IPS-NIHi11 (cell line): Measurements from ENCODE around the gene FXYD5.
"Not testable (repeated sequence)": the region's sequence is repeated elsewhere in the genome, so short reads cannot be mapped to it uniquely, and the experiment has no call there.

Source experiments
- DNase-seq: peaks from one replicate; pipeline ENCODE4 v3.0.0; 2012; ENCODE audit warnings: mixed read lengths, low spot score

The FXYD5 gene

DNA sequence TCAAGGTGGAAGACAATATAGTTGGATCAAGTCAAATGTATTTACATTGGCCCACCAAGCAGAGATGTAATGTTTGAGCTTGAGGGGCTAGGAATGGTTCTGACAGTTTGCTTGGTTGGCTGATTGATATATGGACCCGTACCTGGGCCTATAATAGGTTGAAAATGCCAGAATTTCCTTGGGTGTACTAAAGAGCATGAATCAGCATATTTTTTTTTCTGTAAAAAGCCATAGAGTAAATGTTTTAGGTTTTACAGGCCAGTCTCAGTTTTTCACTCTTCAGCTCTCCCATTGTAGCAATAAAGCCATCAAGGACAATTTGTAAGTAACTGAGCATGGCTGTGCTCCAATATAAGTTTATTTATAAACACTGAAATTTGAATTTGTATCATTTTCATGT lies 26.9 kb downstream of the FXYD5 start:
- DNase-seq: no peak

DNA sequence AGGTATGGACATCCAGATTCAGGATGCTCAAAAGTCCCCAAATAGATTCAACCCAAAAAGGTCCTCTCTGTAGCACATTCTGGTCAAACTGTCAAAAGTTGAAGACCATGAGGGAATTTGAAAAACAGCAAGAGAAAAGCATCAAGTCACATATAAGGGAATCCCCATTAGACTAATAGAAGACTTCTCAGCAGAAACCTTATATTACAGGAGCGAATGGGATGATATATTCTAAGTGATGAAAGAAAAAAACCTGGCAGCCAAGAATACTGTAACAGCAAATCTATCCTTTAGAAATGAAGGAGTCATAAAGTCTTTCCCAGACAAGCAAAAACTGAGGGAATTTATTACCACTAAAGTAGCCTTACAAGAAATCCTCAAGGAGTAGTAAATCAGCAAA lies 29.7 kb downstream of the FXYD5 start:
- DNase-seq: no peak

- no peak for DNase-seq
Measured at GRCh38 chr19:35184884-35185283, 30.3 kb downstream of the FXYD5 start.

DNA sequence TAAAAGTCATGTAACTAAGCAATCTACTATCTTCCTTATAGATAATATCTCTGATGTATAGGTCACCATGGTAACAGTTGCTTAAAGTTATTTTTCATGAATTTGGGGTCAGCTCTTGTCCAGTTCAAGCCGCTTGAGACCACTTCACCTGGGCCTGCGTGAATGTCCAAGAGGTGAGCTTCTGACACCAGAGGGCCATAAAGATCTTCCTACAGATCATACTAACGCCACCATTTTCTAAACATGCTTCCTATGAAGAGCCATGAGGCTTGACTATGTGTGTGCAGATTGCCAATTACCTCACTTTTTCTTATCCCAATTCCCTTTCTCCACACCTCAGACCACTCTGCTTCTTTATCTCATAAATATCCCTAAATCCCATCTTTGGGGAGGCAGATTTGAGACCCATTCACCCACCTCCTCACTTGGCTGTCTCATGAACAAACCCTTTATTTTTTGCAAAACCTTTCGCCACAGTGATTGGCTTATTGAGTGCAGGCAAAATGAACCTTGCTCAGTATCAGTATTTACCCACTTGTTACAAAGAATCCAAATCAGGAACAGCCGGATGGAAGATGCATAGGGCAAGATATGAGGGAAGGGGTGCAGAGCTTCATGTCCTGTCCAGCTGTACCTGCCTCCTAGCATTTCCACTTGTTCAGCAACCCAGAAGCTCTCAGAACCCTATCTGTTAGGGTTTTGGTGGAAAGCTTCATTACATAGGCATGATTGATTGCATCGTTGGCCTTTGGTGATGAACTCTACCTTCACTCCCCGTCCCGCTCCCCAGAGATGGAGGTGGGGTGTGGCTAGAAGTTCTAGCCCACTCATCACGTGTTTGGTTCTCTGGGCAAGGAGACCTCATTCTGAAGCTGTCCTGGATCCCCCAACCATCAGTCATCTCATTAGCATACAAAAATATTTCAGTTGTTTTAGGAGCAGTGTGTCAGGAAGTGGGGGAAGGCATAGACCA lies 39.8 kb downstream of the FXYD5 start:
- no peak for DNase-seq

DNA sequence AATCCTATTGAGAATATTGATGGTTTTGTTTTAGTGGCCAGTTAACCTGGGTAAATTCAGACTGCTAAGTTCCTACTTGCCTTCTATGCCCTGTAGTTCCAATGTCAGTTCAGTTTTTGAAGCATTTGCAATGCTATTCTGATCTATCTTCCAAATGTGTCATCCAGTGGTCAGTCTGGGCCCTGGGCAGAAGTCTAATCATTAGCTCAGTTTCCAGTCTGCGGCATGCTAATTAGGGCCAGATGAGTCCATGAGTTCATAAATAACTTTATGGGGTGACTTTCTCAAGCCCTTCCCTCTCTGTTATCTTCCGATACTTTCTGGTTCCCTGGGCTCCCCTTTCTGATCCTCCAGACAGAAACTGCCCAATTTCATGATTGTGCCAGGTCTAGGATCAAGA lies 41.3 kb downstream of the FXYD5 start:
- no peak for DNase-seq

DNA sequence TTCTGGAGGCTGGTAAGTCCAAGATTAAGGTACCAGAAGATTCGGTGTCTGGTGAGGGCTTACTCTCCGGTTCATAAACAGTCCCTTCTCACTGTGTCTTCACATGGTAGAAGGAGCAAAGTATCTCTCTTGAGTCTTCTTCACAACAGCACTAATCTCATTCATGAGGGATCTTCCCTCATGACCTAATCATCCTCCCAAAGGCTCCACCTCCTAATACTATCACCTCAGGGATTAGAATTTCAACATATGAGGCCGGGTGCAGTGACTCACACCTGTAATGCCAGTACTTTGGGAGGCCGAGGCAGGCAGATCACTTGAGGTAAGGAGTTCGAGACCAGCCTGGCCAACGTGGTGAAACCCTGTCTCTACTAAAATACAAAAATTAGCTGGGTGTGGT lies 42.3 kb downstream of the FXYD5 start:
- not testable (repeated sequence) for DNase-seq

GRCh38 chr19:35199481-35199880 lies 44.9 kb downstream of the FXYD5 start:
- no peak for DNase-seq

DNA sequence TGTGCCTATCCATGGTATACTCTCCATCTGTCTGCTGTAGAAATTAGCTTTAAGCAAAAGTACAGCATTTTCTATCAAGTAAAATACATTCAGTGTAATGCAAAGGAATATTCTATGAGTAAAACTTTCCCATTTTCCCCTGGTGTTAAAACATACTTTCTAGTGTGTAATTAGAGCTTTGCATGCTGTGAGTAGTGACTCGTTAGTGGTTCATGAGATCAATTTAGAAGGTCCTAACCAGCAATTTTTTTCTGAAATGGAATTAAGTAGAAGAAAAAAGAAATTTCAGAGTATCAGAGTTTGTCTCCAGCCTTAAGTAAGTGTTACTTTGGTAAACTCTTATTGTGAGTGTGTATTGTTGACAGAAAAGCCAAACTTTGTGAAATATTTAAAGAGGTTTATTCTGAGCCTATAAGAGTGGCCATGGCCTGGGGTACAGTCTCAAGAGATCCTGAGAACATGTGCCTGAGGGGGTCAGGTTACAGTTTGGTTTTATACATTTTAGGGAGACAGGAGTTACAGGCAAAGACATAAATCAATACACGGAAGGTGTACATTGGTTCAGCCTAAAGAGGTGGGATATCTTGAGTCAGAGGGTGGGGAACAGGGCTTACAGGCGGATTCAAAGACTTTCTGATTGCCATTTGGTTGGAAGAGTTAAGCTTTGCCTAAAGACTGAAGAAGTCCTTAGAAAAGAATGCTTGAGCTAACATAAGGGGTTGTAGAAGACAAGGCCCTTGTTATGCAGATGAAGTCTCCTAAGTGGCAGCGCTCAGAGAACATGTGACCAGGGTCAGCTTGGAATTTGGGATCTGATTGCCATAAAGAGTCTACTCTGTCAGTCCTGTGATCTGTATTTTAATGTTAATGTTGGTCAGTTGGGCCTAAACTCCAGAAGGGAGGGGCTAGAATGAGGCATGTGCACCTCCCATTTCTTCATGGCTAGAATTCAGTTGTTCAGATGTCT lies 48.5 kb downstream of the FXYD5 start:
- peak; percentile 72 for DNase-seq

DNA sequence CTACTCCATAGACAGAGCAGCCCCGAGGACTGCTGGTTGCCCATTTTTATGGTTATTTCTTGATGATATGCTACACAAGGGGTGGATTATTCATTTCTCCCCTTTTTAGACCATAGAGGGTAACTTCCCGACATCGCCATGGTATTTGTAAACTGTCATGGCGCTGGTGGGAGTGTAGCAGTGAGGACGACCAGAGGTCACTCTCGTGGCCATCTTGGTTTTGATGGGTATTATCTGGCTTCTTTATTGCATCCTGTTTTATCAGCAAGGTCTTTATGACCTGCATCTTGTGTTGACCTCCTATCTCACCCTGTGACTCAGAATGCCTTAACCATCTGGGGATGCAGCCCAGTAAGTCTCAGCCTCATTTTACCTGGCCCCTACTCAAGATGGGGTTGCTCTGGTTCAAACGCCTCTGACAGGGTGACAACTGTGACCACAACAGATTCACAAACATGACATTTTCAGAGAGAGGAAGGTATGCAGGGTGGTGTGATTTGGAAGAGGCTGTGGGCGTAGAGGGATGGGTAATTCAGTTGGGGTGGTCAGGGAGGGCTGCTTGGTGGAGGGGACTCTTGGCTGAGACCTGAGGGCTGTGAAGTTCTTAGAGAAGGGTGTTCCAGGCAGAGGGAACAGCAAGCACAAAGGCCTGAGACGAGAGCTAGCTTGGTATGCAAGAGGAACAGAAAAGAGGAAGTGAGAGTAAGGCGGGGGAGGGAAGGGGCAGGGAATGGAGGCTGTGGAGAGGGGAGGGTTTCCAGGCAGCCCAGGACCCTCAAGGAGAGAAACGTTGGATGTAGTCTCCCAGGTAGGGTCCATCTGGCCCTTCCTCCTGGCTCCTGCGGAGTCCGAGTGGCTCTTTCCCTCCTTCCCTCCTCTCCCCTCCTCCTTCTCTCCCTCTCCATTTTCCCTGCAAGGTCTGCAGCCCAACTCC lies 50.5 kb downstream of the FXYD5 start:
- DNase-seq: no peak

DNA sequence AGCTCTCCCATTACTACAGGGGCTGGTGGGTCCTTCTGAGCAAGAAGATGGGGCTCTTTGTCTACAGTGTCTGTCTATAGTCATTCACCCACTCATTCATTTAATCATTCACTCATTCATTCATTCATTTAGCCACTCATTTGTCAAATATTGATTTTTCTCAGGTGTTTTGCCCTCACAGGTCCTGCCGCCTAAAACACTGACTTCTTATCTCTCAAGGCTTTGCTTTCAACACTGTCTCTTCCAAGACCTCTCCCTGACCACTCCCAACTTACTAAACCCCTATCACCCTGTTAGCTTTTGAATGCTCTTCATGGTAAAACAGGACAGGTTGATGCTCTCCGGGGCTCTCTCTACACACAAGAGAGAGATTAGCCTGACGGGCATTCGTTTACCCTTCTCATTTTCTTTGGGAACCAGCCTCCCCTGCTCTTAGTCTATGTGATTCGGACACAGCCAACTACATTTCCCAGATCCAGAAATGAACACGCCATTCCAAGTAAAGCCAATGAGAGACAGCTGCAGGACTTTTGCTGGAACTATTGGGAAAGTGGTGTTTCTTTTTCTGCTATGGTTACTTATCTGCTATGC lies 51.3 kb downstream of the FXYD5 start:
- no peak for DNase-seq

GRCh38 chr19:35206379-35206778 lies 51.8 kb downstream of the FXYD5 start:
- no peak for DNase-seq

- DNase-seq: no peak
Measured at GRCh38 chr19:35206855-35207254, 52.3 kb downstream of the FXYD5 start.

DNA sequence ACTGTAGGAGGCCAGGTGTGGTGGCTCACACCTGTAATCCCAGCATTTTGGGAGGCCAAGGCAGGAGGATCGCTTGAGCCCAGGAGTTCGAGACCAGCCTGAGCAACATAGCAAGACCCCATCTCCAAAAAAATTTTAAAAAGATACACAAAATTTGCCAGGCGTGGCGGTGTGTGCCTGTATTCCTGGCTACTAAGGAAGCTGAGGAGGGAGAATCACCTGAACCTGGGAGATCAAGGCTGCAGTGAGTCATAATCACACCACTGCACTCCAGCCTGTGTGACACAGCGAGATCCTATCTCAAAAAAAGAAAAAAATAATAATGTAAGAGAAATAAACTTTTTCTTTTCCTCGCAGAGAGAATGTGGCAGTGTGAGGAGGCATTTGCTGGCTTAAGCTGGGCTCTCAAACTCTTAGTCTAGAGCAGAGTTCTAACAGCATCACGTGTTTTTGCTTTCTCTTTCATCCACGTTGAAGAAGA lies 52.9 kb downstream of the FXYD5 start:
- no peak for DNase-seq

DNA sequence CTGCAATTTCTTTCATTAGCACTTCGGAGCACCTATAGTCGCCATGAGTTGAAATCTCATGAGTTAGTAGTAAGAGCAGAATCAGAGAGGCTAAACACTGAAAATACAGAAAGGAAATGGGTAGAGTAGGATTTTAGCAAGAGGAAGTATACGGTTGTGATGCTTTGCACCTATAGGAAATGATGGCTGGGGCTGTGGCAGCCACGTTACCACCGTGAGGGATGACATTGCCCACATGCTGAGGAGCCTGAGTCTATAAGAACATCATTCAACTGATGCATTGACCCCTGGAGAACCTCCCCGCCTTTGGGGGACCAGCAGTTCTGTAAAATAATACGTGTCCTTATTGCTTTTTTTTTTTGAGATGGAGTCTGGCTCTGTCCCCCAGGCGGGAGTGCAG lies 53.6 kb downstream of the FXYD5 start:
- DNase-seq: no peak

- no peak for DNase-seq
Measured at GRCh38 chr19:35209646-35210045, 55.1 kb downstream of the FXYD5 start.

- no peak for DNase-seq
Measured at GRCh38 chr19:35211545-35212230, 57.2 kb downstream of the FXYD5 start.

- DNase-seq: no peak
Measured at GRCh38 chr19:35212241-35212640, 57.7 kb downstream of the FXYD5 start.

GRCh38 chr19:35213663-35214632 lies 59.4 kb downstream of the FXYD5 start:
- no peak for DNase-seq

GRCh38 chr19:35214766-35215422 lies 60.4 kb downstream of the FXYD5 start:
- no peak for DNase-seq
